ENCODE measurements around the gene PANX1.

Gene PANX1

GRCh38 chr11:94184846-94185245 lies 56.2 kb downstream of the PANX1 start:
- no peak for DNase-seq

- DNase-seq, result no peak
Measured at GRCh38 chr11:94185416-94186084, 56.9 kb downstream of the PANX1 start.

GRCh38 chr11:94186342-94187203 lies 57.9 kb downstream of the PANX1 start:
- no peak for DNase-seq

- DNase-seq, result no peak
Measured at GRCh38 chr11:94193288-94193687, 64.6 kb downstream of the PANX1 start.

- no peak for DNase-seq
Measured at GRCh38 chr11:94194712-94195111, 66.1 kb downstream of the PANX1 start.

GRCh38 chr11:94196363-94196762 lies 67.7 kb downstream of the PANX1 start:
- no peak for DNase-seq

- no peak for DNase-seq
Measured at GRCh38 chr11:94198718-94199117, 70.1 kb downstream of the PANX1 start.

GRCh38 chr11:94199136-94200130 lies 70.8 kb downstream of the PANX1 start:
- no peak for DNase-seq

GRCh38 chr11:94201004-94201465 lies 72.4 kb downstream of the PANX1 start:
- DNase-seq, result peak; percentile 20

- DNase-seq, result no peak
Measured at GRCh38 chr11:94203070-94203469, 74.4 kb downstream of the PANX1 start.

- DNase-seq, result no peak
Measured at GRCh38 chr11:94211261-94211830, 82.7 kb downstream of the PANX1 start.

- DNase-seq, result no peak
Measured at GRCh38 chr11:94212898-94213297, 84.3 kb downstream of the PANX1 start.

- DNase-seq, result no peak
Measured at GRCh38 chr11:94217705-94218104, 89.1 kb downstream of the PANX1 start.

- DNase-seq, result no peak
Measured at GRCh38 chr11:94218372-94218771, 89.7 kb downstream of the PANX1 start.

GRCh38 chr11:94219771-94220170 lies 91.1 kb downstream of the PANX1 start:
- DNase-seq, result no peak

- no peak for DNase-seq
Measured at GRCh38 chr11:94224078-94224477, 95.4 kb downstream of the PANX1 start.
